ENCODE results near the gene SLC30A7.

SLC30A7 gene

DNA sequence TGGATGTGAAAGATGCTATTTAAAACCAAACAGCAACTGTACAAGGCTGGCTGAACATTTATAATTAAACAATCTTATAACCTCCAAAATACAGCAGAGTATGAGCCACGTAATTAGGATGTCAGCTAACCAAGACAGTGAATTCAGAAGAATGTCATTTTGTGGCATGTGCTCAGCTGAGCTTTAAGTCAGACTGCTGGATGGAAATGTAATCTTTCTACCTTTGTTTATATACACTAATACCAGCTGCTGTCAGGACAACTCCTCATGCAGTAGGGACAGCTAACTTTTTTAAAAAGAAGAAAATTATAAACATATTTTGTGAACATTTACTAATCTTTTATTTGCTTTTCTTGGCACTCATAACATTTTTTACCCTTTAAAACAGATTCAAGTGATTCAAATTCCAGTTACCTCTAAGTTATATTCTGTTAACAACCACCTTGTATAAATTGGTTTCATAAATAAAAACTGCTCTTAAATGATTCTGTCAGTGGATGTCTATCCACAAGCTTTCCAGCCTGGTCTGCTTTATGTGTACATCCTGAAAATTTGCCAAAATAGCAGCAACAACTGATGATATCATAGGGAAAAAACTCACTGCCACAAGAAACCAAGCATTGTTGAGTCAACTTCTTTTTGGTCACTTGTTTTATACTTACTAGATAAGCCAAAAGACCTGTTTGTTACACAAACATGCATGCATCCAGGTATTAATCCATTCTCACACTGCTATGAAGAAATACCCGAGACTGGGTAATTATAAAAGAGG lies 93.6 kb downstream of the SLC30A7 start:
- no peak for DNase-seq

DNA sequence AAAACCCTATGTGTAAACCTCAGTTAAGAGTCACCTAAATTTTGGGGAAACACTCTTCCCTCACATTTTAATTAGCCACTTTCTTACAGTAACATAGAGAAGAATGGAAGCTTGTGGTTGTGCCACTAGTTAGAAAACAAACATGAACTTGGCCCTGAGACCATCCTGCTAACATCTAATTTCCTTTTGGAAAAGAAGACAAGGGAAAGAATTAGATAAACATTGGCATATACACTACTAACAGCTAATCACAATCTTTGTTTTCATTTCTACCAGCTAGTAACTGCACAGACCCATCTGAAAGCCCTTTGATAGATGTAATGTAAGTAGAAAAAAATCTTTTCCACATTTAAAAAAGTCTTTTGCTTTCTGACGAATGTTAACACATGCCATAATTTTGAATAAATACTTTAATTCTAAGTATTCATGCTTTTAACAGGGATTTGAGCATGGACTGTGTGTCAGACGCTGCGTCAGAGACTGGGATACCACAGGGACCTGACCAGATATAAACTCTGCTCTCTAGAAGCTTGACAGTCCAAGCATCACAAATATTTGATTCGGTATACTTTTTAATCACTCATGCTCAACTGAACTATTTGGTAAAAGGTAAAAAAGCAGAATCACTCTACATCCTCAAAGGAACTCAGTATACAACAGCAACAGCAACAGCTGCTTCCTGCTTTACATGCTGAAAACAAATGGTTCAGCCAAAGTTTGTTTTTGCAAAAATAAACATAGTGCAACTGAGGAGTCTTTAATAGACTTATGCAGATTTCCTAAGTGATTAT lies 99.5 kb downstream of the SLC30A7 start:
- DNase-seq, result no peak

DNA sequence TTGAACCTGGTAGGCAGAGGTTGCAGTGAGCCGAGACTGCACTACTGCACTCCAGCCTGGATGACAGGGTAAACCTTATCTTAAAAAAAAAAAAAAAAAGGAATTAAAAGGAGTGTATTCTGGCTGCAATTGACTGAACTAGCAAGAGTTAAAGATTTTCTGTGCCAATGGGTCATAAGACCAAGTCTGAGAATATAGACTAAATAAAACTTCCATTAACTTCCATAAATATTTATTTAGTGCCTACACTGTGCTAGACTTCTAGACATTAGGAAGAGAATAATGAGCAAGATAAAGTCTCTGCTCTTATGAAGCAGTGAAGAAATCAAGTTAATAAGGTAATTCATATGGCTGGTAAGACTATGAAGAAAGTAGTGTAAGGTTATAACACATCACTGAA lies 102.5 kb downstream of the SLC30A7 start:
- DNase-seq, result no peak

DNA sequence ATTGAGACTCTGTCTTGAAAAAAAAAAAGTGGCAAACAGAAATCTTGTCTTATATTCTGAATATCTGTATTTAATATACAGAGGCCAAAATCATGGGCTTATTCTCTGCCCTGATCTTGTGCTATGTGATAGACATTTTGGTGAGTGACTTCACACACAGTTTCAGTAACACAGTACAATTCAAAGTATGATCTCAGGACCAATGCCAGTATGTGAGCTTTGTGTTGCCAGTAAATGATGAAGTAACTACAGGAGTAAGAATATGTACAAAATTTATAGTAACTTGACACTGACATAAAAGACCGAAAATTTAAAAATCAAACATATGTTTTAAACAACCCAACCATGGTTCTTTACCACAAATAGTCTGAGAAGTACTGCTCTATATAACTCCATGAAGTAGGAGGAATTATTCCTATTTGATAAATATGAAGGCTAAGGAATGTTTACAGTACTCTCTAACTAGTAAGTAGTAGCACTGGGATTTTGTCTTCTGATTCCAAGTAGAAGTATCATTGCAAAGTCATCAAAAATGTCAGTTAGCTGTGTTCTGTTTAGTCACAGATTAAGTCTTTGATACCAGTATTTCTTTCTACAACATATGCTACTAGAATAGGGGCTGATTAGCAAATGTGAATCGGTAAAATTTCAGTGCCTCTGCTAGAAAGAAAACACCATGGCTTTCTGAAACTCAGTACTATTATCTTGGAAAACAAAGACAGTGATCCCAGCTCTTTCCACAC lies 104.4 kb downstream of the SLC30A7 start:
- peak; percentile 58 for DNase-seq

DNA sequence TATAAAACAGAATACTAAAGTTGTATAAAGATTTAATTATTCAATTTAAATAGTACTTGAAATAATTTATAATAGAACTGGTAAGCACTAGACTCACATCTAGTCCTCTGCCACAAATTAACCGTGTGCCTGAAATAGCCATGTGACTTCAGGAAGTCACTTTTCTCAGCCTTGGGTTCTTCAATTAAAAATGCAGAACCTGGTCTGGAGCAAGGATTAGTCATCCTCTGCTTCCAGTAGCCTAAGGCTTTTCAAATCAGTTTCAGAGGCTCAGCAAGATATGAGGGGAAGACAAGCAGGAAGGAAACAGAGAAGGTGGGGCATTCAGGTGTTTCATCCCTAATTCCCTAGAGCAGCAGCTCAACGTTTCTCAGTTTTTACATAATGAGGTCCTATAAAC lies 106.7 kb downstream of the SLC30A7 start:
- no peak for DNase-seq

DNA sequence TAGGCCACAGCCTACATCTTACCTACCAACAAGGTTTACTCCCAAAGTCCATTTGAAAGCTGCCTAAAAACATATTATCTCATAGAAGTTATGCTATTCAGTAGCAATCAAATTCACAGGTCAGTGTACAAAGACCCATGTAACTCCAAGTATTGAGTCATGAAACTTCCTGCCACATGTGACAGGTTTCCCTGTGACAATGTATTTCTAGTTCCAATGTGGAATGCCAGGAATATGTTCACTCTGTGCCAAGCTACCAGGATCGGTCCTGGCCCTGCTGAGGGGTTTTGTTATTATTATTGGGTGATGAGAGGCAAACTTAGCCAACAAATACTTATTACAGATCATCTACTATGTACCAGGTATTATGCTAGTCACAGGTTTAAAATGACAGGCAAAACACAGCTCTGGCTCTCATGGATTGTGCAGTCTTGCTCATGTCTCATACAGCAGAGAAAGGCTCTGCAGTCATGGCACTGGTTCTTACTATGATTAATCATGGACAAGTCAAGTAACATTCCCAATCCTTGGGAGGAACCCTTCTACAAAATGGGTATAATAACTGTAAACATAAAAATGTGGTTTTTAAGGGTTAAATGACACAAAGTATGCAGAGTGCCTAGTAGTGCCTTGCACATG lies 107.2 kb downstream of the SLC30A7 start:
- DNase-seq, result no peak

DNA sequence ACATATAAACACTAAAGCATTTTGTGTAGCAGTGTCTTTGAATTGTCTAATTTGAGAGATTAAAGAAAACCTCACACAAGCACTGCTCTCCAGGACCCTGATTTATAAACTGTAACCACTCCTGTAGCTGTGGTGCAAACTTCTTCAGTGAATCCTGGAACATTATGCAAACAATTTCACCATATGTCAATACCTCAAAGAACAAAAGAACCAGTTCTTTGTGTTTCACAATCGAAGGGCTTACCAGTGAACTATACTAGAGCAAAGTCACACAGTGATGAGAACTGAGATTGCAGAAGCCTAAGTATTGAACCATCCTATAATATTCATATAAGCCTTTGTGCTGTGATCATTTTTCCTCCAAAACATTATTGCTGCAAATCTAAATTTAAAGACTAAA lies 108.2 kb downstream of the SLC30A7 start:
- peak; percentile 20 for DNase-seq

DNA sequence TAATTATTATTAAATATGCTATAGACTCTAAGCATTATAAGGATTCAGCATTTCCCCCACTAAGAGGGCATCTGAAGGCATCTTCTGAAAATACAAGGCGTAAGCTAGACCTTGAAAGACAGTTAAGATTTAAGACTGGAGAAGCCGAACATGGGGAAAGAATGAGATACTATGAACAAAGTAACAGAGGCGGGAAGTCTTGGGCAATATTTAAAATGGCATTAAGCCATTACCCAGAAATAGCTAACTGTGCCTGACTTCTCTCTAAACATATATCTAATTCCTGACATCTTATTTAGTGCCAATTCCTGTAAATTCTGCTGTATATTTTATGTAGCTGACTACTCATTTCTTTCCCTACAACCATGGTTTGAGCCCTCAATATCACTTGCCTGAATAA lies 108.8 kb downstream of the SLC30A7 start:
- DNase-seq, result no peak

DNA sequence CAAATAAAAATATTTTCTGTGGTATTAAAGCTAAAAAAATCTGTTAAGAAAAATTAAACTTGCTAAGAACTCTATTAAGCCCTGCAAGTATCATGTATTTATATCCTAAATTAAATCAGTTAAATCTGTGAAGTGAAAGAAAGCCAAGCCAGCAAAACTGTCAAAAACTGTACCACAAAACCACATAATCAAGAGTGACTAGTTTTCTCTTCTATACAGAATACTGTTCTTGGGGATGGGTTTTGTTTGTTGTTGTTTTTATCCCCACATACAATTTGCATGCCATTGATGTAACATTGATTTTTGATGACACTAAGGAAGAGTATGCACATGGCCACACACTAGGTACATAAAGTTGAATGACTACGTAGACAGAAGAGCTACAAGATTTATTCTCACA lies 109.3 kb downstream of the SLC30A7 start:
- no peak for DNase-seq

DNA sequence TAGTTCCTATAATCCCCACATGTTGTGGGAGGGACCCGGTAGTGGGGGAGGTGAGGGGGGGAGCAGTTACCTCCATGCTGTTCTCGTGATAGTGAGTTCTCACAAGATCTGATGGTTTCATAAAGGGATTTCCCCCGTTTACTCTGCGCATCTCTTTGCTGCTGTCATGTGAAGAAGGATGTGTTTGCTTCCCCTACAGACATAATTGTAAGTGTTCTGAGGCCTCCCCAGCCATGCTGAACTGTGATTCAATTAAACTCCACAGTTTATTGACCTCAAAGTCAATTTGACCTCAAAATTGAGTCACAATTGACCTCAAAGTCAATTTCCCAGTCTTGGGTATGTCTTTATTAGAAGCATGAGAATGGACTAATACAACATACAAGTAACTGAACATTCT lies 110.0 kb downstream of the SLC30A7 start:
- no peak for DNase-seq

DNA sequence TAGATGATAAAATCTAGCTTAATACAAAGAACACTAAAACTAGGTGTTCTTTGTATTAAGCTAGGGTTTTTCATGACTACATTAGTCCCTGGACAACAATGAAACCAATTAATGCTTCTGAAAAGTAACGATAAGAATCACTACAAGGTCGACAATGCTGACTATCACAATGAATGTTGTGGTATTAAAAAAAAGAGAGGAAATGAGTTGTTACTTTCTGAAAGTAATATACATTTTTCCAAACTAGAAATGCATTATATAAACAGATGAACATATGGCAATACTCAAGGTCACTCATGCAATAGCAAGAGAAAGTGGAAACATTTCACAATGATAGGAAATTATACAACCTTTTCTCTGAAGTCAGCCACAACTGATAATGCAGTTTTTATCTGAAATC lies 110.7 kb downstream of the SLC30A7 start:
- peak; percentile 19 for DNase-seq

DNA sequence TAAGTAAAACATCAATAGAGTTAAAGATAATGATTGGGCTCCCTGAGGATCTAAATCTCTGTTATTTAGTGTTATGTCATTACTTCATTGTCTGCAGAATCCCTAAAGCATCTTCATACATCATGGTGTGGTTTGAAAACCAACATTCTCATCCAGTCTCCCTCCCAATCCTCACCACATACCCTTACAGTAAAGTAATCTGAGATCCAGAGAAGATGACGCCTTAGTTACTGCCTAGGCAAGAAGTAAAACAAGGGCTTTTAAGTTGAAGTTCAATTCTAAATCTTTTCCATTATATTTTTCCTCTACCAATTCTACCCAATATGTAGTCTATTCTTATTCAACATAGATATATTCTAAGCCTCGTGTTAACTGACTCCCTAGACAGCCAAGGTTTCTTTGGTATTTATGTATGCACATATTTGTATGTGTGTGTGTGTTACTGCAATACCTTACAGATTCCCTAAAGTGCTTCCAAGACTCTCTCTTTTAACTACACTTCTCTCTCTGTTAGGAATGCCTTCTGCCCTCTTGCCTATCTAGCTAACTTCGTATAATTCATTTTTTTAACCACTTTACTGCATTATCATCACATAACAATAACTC lies 112.4 kb downstream of the SLC30A7 start:
- DNase-seq, result no peak

DNA sequence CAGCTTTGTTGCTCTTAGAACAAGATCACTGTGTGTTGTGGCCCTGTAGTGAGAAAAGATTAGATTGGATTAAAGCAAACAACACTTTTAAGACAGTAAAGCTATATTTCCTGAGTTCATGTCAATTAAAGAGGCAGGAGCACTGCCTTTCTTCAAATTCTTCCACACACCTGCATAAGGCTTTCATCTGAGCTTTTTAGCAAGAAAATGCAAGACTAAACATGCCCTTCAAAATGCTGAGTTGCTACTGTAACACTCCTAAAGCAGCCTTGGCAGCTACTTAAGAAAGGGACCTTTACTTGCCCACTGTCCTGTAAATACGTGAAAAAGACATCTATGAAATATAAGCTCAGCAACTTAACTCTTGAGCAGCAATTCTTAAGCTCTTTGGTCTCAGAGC lies 117.9 kb downstream of the SLC30A7 start:
- DNase-seq, result no peak

DNA sequence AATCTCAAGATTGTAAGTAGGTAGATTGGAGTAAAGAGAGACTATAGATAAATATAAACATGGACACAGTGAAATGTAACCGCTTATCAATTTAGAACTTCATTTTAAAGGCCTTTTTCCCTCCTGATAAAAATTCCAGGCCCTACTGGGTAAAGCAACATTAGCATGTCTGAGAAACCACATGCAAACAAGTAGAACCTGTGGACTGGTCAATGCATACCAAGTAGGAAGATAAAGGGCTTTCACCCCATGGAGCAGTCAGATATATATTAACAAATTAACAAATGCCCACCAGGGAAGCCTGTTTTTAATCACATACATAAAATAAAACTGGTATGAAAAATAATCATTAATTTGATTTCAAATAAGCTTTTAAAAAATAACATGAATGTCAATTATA lies 121.6 kb downstream of the SLC30A7 start:
- DNase-seq, result no peak

DNA sequence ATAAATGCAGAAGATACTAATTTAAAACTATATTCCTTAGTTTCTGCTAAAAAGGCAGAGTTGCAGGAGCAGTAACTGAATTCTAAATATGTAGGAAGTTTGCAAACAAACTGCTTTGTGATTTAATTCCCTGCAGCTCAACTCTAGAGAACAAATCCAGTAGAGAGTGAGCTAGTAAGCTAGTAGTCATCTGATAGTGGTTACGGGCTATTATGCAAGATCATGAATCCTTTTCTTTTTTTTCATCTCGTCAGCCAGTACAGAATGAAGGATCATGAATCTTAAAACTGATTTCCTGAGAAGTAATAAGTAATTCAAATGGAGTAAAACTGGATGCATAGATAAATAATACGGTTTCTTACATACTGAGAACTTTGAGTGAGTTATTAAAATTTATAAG lies 126.4 kb downstream of the SLC30A7 start:
- no peak for DNase-seq

DNA sequence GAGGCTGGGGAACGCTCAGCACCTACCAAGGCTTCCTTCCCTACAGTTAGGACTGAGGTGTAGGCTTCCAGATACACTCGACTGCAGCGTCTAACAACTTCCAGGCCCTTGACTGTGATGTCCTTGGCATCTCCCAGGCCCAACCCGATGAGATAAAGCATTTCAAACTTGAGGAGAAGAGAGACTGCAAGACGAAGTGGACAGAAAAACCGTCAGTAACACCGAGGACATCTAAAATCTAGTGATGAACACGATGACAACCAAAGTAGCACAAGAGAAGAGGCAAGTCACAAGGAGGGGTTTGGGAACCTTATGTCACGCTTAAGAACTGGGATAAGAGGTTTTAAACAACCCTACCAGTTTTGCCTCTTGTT lies 129.4 kb downstream of the SLC30A7 start:
- no peak for DNase-seq

DNA sequence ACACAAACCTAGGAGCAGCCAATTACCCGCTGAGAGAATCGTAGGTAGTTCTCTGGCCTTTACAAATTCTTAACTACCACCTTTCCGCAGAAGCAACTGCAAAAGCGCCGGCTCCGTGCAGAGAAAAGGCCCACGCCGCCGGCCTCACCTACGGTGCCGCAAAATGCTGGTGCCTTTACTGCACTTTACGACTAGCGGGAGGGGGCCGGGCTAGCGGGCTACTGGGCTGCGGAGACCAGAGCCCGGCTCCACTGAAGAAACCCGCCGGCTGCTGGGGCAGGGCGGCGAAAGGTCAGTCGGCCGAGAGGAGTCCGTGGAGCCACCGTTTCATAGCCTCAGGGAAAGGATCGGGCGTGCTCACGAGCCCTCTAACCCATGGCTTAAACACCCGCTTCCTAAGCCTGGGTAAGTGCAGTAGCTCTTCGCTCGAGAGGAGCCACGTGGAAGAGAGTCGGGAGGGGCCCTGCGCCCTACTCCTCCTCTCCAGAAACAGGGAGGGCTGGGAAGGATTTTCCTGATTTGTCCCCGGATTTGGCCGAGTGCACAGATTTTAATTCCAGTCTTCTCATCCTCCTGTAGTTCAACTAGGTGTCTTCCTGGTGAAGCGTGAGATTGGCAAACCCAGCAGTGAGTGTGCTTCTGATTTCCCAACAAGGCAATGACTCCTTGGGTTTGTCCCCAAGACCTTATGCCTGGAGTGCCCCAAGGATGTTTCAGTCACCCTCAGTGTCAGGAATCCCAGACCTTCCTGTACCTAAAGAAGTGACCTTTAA lies 130.0 kb downstream of the SLC30A7 start, which contains the start of gene DPH5:
Gene DPH5 (minus strand): TSS at position 128 of the 773 bp plus-strand sequence. CDS start 341 bp downstream, outside the sequence.
- DNase-seq, result peak; percentile 90

DNA sequence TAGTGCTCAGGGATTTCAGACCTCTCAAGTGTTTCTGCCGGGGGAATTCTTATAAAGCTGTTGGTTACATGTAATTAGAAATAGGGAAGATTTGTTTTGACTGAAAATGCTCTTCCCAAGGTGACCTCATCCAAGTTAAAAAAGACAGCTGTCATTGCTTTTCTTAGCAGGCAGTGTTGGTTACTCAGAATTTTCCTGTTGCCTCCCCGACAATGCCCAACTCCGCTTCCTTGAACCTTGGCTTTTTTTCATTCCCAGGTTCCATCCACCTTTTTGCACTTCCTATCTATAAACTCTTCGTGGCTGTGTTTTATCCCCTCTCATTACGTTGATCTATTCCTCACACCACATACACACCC lies 130.5 kb downstream of the SLC30A7 start:
- peak; percentile 14 for DNase-seq

DNA sequence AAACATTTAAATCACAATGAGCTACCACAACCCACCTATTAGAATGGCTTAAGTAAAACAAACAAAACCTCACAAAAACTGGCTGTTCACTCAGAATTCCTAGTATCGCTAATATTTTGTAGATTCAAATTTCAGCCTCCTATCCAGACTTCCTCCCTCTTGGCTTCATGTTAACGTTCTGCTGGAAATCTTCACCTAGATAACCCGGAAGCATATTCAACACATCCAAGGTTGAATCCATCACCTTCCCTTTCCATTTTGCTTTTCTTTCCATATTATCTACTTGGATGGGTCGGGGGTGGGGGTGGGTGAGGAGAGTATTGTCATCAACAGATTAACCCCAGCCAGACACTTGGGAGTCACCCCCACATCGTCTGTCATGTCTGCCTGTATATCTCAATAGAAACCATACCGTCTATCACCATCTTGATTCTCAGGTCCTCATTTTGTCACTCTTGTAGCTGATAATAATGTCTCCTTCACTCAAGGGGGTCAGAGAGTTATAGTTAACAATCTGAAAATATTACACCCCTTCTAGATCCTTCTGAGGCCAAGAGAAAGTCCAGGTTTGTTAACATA lies 131.4 kb downstream of the SLC30A7 start:
- DNase-seq, result peak; percentile 13

DNA sequence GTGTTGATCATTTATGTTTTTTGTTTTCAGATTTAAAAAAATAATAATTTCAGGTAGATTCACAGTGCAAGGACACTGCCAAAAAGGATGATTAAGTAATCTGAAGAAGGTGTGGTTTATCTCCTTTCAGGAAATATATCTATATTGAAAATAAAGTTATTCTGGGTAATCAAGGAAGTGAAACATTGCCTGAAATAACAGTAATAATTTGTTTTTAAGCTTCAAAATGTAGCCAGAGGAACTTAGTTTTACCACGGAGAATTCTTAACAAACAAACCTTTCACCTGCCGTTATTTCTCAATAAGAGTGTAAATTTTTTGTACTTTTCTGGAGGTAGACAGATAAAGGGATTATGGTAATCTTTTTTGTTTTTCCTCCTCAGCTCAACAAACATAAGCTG lies 132.6 kb downstream of the SLC30A7 start:
- DNase-seq, result no peak

DNA sequence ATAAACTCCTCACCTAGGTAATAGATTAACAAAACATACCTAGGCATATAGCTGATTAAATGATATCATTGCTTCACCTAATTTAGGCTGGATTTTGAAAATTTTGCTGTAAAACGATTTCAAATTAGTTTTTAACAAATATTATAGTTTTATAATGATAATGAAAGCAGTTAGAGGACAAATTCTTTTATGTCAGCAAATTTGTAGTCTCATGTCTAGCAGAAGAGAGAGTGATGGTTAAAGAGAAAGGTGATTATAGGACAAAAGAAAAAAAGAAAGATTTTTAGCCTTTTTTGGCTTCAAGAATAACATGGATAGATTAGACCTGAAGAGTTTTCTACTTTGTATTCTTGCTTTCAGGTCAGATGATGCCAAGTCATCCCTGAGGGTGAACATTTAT lies 133.3 kb downstream of the SLC30A7 start:
- no peak for DNase-seq

DNA sequence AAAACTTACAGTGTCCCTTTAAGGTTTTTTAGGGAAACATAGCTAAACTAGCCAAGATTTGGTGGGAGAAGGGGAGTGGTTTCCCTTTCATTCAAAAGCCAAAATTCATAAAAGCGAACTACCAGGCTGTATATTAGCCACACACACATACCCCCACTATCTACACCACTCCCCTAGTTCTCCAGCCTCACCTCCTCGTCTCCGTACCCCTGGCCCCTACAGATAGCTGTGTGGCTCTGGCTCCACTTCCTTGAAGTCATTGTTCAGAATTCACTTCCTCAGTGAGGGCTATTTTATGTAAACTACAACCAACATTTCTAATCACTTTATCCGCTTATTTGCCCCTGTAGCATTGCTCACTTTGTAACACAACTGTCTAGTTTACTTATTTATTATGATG lies 135.0 kb downstream of the SLC30A7 start:
- DNase-seq, result peak; percentile 19
